MM.1S (cell line): ENCODE data around the gene WDFY3.

Experiments used
- EZH2 ChIP-seq: fragments of 300-600 bp; sonication (generic); optimal IDR thresholded peaks from 2 replicates; pipeline ENCODE3; 2017; ENCODE audit warnings: low read depth, mild to moderate bottlenecking, antibody characterized with exemption, low read length, mixed read lengths
- TF ChIP-seq, protein P1 (sequence below): fragments of 300-600 bp; sonication (generic); IDR thresholded peaks from 2 replicates; pipeline ENCODE4 v1.5.1; 2016; ENCODE audit warnings: antibody characterized with exemption, low read length, mixed read lengths

DNA sequence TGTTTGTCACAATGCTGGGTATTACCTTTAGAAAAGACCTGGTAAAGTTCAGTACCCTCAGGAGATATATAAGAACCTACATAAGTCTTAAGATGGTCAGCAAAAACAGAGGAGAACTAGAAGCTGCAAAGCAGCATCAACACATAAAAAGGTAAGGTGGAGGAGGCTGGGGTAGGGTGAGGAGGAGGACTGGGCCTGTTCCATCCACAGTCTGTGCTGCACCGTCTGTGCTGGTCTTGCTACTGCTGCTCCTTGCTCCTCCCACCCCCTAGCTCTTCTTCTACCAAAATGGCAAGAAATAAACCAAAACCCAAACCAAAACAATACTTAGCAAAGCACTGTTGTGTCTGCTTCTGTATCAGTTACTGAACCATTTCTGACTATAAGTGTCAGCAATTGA lies 281.4 kb downstream of the WDFY3 start:
- TF ChIP-seq, protein P1, sequence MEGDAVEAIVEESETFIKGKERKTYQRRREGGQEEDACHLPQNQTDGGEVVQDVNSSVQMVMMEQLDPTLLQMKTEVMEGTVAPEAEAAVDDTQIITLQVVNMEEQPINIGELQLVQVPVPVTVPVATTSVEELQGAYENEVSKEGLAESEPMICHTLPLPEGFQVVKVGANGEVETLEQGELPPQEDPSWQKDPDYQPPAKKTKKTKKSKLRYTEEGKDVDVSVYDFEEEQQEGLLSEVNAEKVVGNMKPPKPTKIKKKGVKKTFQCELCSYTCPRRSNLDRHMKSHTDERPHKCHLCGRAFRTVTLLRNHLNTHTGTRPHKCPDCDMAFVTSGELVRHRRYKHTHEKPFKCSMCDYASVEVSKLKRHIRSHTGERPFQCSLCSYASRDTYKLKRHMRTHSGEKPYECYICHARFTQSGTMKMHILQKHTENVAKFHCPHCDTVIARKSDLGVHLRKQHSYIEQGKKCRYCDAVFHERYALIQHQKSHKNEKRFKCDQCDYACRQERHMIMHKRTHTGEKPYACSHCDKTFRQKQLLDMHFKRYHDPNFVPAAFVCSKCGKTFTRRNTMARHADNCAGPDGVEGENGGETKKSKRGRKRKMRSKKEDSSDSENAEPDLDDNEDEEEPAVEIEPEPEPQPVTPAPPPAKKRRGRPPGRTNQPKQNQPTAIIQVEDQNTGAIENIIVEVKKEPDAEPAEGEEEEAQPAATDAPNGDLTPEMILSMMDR = no peak
- TF ChIP-seq EZH2 = no peak
